HG03457 (cell line): ENCODE results near the gene GPC3.
A peak's percentile ranks its signal among the peaks of the same experiment; 100 is the strongest.

ENCODE experiments used
- ATAC-seq: cut with Tn5 transposase; IDR thresholded peaks from one replicate; pipeline ENCODE4 v1.9.1; 2021; ENCODE audit warnings: moderate number of reproducible peaks; ENCODE audit not compliant: unreplicated experiment

Gene GPC3

GRCh38 chrX:133852401-133852800, 133.0 kb downstream of the GPC3 start:
- ATAC-seq: no peak

DNA sequence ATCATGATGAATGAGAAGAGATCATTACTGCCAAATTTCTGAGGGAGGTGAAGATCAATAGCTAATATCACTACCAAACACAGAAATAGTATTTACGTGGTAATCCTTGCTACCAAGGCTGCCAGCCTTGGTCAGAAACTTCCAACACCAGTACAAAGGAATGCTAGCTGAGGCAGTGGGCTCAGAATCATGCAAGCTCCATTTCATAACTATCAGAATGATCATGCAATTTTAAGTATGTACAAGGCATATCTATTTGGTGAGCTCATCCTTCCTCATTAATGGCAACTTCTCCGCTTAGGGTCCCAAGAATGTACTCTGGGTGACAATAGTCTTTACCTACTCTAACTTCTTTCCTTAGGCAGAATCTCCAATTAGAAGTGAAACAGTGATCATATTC, 135.0 kb downstream of the GPC3 start:
- no peak for ATAC-seq

DNA sequence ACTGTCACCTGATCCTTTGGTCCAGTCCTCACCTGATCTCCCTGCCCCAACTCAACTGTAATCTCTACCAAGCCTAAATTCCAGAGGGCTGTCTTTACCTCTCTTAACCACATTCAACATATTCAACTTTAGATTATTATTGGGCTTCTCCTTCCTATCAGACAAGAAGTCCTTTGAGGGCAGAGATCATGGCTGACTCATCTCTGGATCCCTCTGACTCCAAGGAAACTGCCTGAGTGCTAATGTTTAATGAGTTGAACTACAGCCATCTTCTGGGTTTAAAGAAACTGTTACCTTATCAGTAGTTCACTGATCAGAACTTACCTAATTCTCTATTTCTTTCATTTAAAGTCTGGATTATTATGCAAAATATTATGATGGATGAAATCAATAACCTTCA, 135.7 kb downstream of the GPC3 start:
- no peak for ATAC-seq

GRCh38 chrX:133847340-133847994, 137.9 kb downstream of the GPC3 start:
- peak; percentile 67 for ATAC-seq

DNA sequence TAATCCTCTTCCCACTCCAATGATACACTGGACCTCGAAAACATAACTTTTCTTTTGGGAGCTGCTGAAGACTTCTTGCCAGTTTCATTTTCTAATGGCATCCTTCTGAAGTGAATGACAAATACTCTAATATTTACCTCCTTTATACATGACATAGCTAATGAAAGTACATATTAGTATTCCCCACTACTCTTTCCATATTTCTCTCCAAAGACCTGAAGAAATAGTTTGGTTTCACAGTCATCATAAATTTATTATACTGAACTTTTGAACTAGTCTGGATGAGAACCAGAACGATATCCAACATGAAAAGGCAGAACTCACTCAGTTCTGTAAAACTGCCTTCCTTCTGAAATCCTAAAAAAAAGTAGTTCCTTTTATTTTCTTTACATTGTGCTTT, 139.1 kb downstream of the GPC3 start:
- no peak for ATAC-seq

DNA sequence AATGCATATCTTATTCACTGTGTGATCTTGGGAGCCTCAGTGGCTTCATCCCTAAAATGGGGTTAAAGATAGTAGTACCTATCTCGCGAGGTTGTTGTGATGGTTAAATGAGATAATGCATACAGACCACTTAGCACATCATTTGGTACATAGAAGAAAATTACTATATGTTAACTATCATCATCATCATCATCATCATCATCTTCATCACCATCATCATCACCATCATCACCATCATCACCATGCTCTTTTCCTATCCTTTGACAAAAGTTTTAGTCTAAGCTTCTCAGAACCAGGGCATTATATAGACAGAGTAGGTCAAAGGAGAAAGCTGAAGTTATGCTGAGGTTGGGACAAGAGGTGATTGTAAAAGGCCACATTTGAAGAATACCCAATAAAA, 145.0 kb downstream of the GPC3 start:
- no peak for ATAC-seq

DNA sequence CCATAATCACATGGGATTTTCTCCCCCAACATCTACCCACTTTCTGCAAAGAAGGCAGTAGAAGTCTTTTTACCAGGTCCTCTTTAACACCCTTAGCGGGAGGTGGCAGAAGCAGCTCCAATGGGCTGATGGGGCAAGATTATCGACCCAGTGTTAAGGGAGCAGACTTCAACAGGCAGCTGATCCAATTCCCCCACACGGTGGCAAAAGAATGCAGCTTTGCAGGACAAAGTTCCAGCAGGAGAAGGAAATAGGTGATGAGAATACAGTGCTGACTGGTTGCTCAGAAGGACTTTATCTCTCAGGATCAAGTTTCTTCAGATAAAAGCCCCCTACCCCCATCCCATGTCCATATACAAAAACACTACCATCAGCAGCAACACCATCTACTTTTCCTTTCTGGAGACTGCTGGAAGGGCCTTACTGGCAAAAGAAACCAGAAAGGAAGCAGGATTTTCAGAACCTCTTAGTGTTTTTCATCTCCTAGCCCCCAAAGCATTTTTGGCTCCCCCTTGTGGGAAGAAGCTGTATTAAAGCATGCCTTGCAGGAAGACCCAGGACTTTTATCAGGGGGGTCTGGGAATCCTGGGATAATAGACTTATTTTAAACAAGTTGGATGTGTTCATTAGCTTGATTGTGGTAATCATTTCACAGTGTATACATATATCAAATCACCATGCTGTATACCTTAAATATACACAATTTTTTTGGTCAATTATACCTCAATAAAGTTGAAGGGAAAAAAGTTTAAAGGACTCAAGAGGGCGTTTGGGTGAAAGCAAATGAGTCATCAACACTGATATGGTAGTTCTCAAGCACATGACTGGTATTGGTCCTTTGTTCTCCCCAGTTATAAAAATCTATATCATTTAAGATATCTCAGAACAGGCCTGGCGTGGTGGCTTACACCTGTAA, 146.4 kb downstream of the GPC3 start:
- no peak for ATAC-seq

DNA sequence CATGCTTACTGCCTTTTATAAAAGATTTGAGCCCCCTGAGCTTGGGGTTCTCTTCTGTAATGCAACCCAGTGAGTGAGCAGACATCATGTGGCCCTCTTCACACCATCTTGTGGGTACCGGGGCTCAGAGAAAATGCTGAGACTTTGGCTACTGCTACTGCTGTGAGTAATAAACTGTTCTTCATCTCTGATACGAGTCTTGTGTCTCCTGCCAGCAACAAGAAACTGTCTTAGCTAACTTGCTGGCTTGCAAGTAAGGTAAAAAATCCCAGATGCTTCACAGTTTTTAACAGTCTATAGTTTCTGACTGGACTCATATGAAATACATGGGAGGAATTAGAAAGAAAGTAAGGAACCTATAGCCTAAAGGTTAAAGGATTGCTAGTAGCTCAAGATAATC, 148.3 kb downstream of the GPC3 start:
- no peak for ATAC-seq

DNA sequence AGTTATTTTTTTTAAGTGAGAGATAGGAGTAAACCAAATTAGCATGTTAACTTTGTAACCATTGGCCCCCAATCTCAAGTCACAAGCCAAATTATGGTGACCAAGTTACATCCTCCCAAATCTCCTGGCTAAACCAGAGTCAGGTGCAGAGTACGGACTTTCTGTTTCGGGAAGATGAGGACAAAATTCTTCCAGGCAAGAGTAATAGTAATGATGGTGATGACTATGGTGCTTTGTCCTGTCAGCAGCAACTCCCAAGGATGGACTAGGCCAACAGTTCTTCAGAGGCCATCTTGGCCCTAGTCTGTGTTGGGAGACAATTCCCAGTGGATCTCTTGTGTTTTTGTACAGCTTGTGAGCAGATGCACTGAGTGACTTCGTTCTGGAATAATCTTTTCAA, 148.8 kb downstream of the GPC3 start:
- ATAC-seq: no peak

DNA sequence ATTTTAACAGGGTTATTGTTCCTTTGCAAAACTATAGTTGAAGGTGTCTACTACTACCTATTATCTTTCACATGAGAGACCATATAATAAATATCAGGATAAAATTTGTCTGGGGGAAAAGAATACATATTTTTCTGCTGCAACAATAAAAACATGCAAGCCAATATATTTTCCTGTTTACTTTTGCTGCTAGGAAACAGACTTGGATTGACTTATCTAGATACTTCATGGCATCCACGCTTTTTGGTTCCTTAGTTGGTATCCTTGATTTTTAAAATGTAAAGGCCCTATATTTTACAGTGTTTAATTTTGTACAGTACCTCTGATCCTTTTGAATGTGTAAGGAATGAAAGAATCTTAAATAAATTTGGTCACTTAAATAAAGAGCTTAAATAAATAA, 150.6 kb downstream of the GPC3 start:
- ATAC-seq: no peak

DNA sequence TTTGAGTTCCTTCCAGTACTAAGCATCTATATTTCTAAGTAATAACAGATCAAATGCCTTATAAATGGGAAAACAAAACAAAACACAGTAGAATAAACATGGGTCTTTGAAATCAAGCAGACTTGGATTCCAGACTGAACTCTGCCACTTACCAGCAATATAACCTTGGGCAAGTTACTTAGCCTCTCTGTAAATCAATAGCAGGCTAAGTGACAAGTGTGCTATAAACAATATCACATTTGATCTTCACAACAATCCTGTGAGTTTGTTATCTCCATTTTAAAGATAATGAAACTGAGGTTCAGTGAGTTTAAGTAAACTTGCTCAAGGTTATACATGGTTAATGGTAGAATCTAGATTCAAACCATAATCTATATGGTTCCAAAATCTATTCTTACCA, 165.8 kb downstream of the GPC3 start:
- no peak for ATAC-seq

GRCh38 chrX:133818019-133818418, 167.4 kb downstream of the GPC3 start:
- no peak for ATAC-seq

DNA sequence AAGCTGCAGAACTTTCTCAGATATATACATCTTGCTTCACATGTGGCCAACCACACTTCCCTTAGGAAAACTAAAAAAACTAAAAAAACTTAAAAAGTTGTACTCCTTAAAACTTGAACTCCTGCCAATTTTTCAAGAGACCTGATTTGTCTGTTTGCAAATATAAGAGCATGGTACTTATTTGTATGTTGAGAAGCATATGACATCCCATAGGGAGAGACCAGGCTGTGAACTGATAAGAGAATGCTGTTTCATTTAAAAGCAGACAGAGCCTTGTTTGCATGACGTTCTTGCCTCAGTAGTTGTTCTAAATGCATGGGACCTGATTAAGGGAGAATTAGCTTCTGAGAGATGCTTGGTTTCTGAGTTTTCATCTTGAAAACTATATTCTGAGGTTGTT, 169.9 kb downstream of the GPC3 start:
- ATAC-seq: no peak

DNA sequence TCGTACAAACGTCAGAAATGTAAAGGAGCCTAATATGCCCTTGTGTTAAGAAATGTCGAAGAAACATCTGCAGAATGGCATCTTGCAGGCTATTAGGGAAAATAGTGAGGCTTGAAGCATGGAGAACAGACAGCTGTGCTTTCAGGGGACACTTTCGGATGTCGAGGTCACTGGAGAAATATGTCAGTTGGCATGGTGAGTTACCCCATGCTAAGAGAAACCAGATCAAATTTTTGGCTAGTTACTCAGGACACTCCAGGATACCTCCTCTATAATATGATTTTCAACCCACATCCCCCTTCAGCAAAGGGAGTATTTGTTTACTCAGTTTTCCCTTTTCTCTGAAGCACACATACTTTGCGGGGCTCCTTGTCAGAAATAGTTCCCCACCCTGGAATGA, 171.4 kb downstream of the GPC3 start:
- no peak for ATAC-seq

DNA sequence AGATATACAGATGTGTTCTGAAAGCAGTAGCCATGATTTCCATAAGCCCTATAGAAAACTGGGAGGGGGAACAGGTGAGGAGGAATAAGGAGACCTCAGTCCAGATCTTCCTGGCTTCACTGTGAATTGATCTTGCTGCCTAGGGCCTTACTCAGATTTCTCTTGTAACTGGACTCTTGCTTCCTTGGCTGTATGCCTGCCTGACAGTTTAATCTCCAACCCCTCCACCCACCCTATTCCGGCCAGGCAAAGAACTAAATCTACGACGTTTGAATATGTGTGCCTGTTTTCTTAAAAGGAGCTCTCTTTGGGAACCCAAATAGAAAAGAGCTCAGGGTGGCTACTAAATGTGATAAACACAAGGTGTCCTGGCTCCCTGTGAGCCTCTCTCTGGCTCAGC, 173.0 kb downstream of the GPC3 start:
- no peak for ATAC-seq

DNA sequence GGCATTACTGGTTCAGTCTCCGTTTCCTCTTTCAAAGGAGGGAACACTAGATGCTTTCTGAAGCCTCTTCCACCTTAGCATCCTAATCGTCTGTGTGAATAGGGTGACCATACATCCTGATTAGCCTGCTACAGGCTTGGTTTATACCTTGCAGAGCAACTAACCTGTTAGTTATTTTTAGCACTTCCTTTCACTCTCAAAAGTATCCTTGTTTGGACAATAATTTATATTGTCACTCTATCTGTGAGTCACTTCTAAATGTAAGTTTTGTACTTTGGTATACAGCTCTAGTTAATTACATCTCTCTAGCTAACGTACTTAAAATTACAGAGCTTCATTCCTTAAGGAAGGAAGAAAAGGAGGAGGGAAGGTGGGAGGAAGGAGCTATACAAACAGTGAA, 174.5 kb downstream of the GPC3 start:
- no peak for ATAC-seq

DNA sequence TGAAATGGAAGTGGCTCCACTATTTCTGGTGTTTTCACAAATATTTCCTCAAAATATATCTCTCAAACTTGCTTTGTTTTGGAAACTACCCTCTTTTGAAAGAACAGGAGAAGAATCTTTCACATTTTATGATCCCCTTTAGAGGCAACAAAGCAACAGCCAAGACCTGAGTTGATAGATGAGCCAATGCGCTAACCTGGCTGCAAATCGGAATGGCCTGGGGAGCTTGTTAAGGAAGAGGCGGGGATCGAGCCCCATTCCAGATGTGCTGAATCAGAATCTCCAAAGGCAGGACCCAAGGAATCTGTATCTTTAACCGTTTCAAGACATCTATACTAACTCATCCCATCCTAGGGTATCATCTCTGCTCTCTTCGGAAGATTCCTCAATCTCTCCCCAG, 181.3 kb downstream of the GPC3 start:
- no peak for ATAC-seq

GRCh38 chrX:133796282-133796681, 189.1 kb downstream of the GPC3 start:
- no peak for ATAC-seq

- no peak for ATAC-seq
Measured at GRCh38 chrX:133794126-133794525, 191.3 kb downstream of the GPC3 start.

DNA sequence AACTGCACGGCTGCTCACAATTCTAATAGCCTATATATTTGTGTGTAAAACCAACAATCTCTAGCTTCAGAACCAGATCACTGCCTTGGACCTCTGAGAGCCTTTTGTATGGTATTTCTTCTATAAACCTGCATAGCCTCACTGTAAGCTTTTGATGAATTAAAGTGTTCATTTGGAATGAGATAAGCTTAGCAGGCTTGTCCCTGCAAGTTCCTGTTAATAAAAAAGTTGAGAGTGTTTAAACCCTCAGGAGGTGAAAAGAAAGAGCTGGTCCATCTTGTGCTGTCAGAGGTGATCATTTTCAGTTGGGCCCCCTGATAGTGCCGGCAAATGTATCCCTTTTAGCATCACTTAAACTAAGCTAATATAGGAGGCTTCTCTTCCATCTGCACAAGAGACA, 191.8 kb downstream of the GPC3 start:
- ATAC-seq: no peak

GRCh38 chrX:133792198-133792953, 193.0 kb downstream of the GPC3 start:
- no peak for ATAC-seq

- no peak for ATAC-seq
Measured at GRCh38 chrX:133789829-133790228, 195.6 kb downstream of the GPC3 start.
